Coronary artery (tissue), 2 donors: Measurements from ENCODE around the gene MBNL2.

Experiments used
- DNase-seq: peaks from one replicate; pipeline ENCODE4 v3.0.0-alpha.2; 2017; ENCODE audit warnings: low spot score
- H3K27ac ChIP-seq, 2 donors: fragments of 200-600 bp; sonication (generic); one replicate each; pipeline ENCODE4 v1.5.1; 2016 to 2019
- H3K4me3 ChIP-seq: fragments of 200-600 bp; sonication (generic); 2 replicates; pipeline ENCODE4 v1.5.1; 2016; ENCODE audit warnings: mild to moderate bottlenecking, moderate library complexity
- TF ChIP-seq, protein P1 (sequence below): fragments of 200-600 bp; sonication (generic); IDR thresholded peaks from one replicate; pipeline ENCODE4 v1.5.1; 2019; ENCODE audit warnings: antibody characterized with exemption

MBNL2 gene

DNA sequence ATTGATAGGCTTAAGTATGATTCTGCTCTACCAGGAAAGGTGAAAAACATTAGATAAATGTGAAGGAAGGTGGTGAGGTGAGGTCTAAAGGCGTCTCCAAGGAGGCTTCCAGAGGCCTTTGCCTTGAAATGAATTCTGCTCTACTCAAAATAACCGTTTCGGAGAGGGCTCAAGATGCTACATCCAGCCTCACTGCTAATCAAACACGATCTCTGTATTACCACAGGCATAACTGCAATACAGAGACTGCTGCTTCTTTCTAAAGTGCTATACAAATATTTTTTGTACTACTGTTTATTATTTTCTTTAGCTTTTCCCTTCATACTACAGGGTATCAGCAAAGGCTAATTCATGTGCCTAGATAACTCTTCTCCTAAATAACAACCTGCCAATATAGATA, 16.8 kb downstream of the MBNL2 start:
- H3K4me3 ChIP-seq, result no peak overlapping the region
- H3K27ac ChIP-seq, result peak overlapping the region in 1 of 2 donors; percentile 34
- no peak for DNase-seq
- TF ChIP-seq, protein P1, sequence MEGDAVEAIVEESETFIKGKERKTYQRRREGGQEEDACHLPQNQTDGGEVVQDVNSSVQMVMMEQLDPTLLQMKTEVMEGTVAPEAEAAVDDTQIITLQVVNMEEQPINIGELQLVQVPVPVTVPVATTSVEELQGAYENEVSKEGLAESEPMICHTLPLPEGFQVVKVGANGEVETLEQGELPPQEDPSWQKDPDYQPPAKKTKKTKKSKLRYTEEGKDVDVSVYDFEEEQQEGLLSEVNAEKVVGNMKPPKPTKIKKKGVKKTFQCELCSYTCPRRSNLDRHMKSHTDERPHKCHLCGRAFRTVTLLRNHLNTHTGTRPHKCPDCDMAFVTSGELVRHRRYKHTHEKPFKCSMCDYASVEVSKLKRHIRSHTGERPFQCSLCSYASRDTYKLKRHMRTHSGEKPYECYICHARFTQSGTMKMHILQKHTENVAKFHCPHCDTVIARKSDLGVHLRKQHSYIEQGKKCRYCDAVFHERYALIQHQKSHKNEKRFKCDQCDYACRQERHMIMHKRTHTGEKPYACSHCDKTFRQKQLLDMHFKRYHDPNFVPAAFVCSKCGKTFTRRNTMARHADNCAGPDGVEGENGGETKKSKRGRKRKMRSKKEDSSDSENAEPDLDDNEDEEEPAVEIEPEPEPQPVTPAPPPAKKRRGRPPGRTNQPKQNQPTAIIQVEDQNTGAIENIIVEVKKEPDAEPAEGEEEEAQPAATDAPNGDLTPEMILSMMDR, result no peak

- no peak for DNase-seq
- TF ChIP-seq, protein P1, result no peak
- no peak overlapping the region for H3K4me3 ChIP-seq
- peak overlapping the region in 1 of 2 donors; percentile 84 for H3K27ac ChIP-seq
Observed at GRCh38 chr13:97239306-97239705, 17.2 kb downstream of the MBNL2 start.

- TF ChIP-seq, protein P1, result no peak
- peak overlapping the region; percentile 16 to 84 for H3K27ac ChIP-seq
- no peak for DNase-seq
- no peak overlapping the region for H3K4me3 ChIP-seq
Observed at GRCh38 chr13:97239943-97240787, 18.0 kb downstream of the MBNL2 start.

DNA sequence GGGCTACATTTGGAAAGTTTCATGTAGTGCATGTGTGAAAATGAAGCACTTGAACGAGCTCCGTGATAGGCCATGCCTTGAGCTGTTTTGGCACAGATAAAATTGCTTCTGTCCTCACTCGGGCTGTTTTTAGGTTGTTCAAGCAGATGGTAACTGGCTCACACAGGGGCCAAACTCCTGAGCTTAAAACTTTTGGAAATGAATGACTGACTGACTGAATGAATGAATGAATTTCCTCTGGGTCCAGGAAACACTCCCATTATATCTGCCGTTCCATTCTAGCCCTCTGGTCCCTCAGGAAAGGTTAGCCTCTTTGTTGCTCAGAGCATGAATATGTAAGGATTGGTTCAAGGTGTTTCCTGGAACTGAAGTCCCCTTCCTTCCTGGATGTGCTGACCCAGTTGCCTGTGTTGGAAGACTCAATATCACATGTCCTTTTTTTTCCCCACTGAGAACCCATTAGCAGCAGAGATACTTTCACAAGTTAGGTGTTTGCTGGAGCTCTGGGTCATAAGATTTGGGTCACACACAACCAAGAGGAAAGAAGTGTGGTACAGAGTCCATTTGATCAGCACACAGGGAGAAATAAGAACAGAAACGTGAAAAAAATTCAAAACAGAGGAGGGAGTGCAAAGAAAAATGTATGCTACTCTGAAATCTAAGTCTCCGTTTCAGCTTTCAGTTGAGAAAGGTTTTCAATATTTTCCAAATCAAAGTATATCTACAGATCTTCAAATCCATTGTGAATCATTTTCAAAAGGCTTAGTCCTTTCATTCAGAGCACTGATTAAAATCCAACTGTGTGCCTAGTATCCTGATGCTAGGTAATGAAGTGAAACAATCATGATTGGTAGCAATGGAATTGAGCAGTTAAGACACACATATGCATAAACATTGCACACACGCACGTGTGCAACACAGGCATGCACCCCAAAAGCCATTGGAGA, 18.9 kb downstream of the MBNL2 start:
- H3K27ac ChIP-seq, result peak overlapping the region; percentile 16 to 84
- H3K4me3 ChIP-seq, result no peak overlapping the region
- DNase-seq, result no peak
- TF ChIP-seq, protein P1, result no peak

DNA sequence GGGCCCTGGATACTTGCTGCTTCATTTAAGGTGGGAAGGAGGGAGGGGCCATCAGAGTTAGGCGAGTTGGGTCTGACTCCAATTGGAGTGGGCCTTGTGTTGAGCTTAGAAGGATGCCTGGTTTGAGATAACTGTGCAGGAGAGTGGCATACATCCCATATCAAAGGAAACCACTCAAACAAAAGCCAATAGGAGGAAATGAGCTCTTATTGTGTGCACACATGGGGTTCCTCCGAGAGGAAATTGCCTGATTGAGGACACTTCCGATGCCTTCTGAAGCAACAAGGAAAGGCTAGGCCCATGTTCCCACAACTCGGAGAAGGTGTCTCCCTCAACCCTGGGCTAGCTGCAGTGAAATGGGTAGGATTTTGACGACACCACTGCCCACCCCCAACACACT, 19.6 kb downstream of the MBNL2 start:
- peak overlapping the region in 1 of 2 donors; percentile 84 for H3K27ac ChIP-seq
- TF ChIP-seq, protein P1, result no peak
- H3K4me3 ChIP-seq, result peak overlapping the region; percentile 16
- no peak for DNase-seq

DNA sequence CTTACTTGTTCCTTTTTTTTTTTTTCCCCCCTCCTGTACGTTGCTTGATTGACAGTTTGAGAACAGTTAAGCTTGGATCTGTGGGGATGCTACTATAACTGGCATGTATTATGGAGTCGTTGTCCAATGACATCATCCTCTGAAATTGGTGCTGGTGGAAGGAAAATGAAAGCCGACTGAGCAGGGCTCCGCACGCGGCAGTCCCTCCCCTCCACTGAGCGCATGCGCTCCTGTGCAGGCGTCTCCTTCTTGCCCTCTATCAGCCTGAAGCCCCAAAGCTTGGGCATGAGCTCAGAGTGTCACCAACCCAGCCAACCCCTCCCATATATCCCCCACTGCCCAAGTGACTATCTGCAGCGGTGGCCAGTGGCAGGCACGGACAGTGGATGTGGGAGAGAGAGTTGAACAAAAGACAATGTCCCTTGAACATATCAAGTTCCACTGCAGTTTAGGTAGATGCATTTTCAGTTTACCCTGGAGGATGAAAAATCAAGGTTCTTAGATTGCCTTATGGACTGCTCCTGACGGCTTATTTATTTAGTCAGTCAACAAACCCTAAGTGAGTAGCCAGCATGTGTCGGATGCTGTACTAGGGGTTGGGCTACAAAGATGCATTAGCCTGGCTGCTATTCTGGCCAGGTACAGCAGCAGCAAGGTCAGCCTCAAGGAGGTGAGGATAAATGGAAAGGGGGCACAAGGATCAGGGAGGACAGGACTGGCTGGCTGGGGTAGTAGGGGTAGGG, 20.8 kb downstream of the MBNL2 start:
- DNase-seq, result no peak
- TF ChIP-seq, protein P1, result no peak
- Histone ChIP-seq H3K27ac (peak overlapping the region; percentile 63 to 84), H3K4me3 (peak overlapping the region; percentile 16)
